Endothelial cell of umbilical vein (primary cell): ENCODE data around the gene APOL5. TPM values are rescaled to one million over a fixed set of nuclear protein-coding genes. Genes with fewer than 3 reads are reported as not detected.

Experiments
- BruUV-seq: library from RNA; stranded (reverse); fragments of 400-500 nt; replicated peaks from 2 replicates; lab custom pipeline; 2021; lab: Mats Ljungman, UMichigan
- CTCF ChIA-PET: fragments of 300-600, 350-600 bp; sonication (Branson Sonifier 250); formaldehyde crosslinking; loops from one replicate; lab custom pipeline; 2021; ENCODE audit warnings: antibody characterized with exemption, inconsistent platforms; lab: Charles Lee
- POLR2A ChIA-PET: fragments of 300-600, 350-600 bp; sonication (Branson Sonifier 250); formaldehyde crosslinking; loops from one replicate; lab custom pipeline; 2021; ENCODE audit warnings: antibody characterized with exemption, inconsistent platforms; lab: Charles Lee
- DNase-seq: peaks from one replicate; pipeline ENCODE4 v3.0.0-alpha.2; 2011; ENCODE audit warnings: low read depth, low spot score
- FAIRE-seq: peaks from 2 replicates; lab custom pipeline; 2011; peaks lifted over from hg19 to GRCh38; lab: Jason Lieb, UNC
- H2AFZ ChIP-seq: 2 replicates; pipeline ENCODE4 v1.6.0; 2012; ENCODE audit warnings: low read depth, low read length, control low read depth, inconsistent platforms
- H3K27ac ChIP-seq: 2 replicates; pipeline ENCODE4 v1.5.1; 2011; ENCODE audit warnings: low read depth, mild to moderate bottlenecking, control low read depth, low read length, moderate library complexity; ENCODE audit not compliant: insufficient read depth
- H3K27me3 ChIP-seq, 2 experiments: 2 replicates each; pipeline versions ENCODE4 v1.6.0 to v1.6.1; 2011; ENCODE audit warnings: low read length in 2 of 2, mixed read lengths in 1 of 2; ENCODE audit not compliant: control insufficient read depth in 2 of 2, insufficient read depth in 2 of 2
- H3K36me3 ChIP-seq, 2 experiments: 2 replicates in 1 of 2; 3 replicates in 1 of 2; pipeline ENCODE4 v1.5.1; 2011; ENCODE audit warnings: low read length in 2 of 2, mild to moderate bottlenecking in 1 of 2, moderate library complexity in 1 of 2; ENCODE audit not compliant: control insufficient read depth in 2 of 2, insufficient read depth in 2 of 2; ENCODE audit errors: extremely low read depth in 1 of 2
- H3K4me1 ChIP-seq: 3 replicates; pipeline ENCODE4 v1.5.1; 2011; ENCODE audit warnings: mild to moderate bottlenecking, low read length; ENCODE audit not compliant: control insufficient read depth, insufficient read depth; ENCODE audit errors: extremely low read depth
- H3K4me2 ChIP-seq: 2 replicates; pipeline ENCODE4 v1.6.1; 2011; ENCODE audit warnings: low read length, control low read depth, mixed read lengths; ENCODE audit not compliant: insufficient read depth
- H3K4me3 ChIP-seq, 3 experiments: fragments of 200-600 bp in 1 of 3; sonication (generic), shearing (Covaris generic) in 1 of 3; replicated peaks in 1 of 3; 2 replicates each; pipeline ENCODE4 v1.5.1; 2011 to 2016; ENCODE audit warnings: control low read depth in 3 of 3, low read length in 3 of 3, mild to moderate bottlenecking in 2 of 3, inconsistent platforms in 1 of 3, low read depth in 1 of 3, moderate library complexity in 1 of 3; ENCODE audit not compliant: insufficient read depth in 1 of 3
- H3K79me2 ChIP-seq: 2 replicates; pipeline ENCODE4 v1.6.0; 2012; ENCODE audit warnings: low read length, inconsistent platforms; ENCODE audit not compliant: control insufficient read depth, insufficient read depth
- H3K9ac ChIP-seq: replicated peaks from 2 replicates; pipeline ENCODE3; 2011; ENCODE audit warnings: low read length, control low read depth; ENCODE audit not compliant: insufficient read depth; ENCODE audit errors: extremely low read depth
- H3K9me1 ChIP-seq: replicated peaks from 3 replicates; pipeline ENCODE4 v1.6.0; 2011; ENCODE audit warnings: mild to moderate bottlenecking, low read length; ENCODE audit not compliant: control insufficient read depth, insufficient read depth; ENCODE audit errors: extremely low read depth
- H3K9me3 ChIP-seq: replicated peaks from 2 replicates; pipeline ENCODE4 v1.5.1; 2012; ENCODE audit warnings: low read length, inconsistent platforms; ENCODE audit not compliant: control insufficient read depth, insufficient read depth
- H4K20me1 ChIP-seq: replicated peaks from 2 replicates; pipeline ENCODE3; 2011; ENCODE audit warnings: mild to moderate bottlenecking, low read length; ENCODE audit not compliant: control insufficient read depth, insufficient read depth; ENCODE audit errors: extremely low read depth
- CTCF ChIP-seq, 2 donors: IDR thresholded peaks; 1 replicate in 1 of 2; 2 replicates in 1 of 2; pipeline ENCODE4 v1.5.1; 2011; ENCODE audit warnings: low read length in 2 of 2, mild to moderate bottlenecking in 2 of 2, moderate library complexity in 2 of 2, control low read depth in 1 of 2, inconsistent platforms in 1 of 2, low read depth in 1 of 2; ENCODE audit not compliant: insufficient read depth in 1 of 2; ENCODE audit errors: extremely low read depth in 1 of 2
- EZH2 ChIP-seq: IDR thresholded peaks from 2 replicates; pipeline ENCODE4 v1.6.1; 2012; ENCODE audit warnings: borderline replicate concordance, low read depth, mild to moderate bottlenecking, moderate library complexity, low read length, inconsistent platforms; ENCODE audit not compliant: severe bottlenecking
- FOS ChIP-seq: IDR thresholded peaks from 2 replicates; pipeline ENCODE4 v1.6.1; 2011; ENCODE audit warnings: mild to moderate bottlenecking, low read length, moderate library complexity, borderline replicate concordance; ENCODE audit not compliant: insufficient read depth
- GATA2 ChIP-seq: IDR thresholded peaks from 2 replicates; pipeline ENCODE4 v1.7.0; 2011; ENCODE audit warnings: low read depth, mild to moderate bottlenecking, moderate library complexity, mixed read lengths, low read length; ENCODE audit not compliant: insufficient read length, insufficient read depth
- JUN ChIP-seq: IDR thresholded peaks from 2 replicates; pipeline ENCODE4 v1.6.1; 2011; ENCODE audit warnings: borderline replicate concordance, low read depth; ENCODE audit not compliant: insufficient read length, insufficient read depth
- MAX ChIP-seq: IDR thresholded peaks from 2 replicates; pipeline ENCODE4 v1.6.1; 2011; ENCODE audit not compliant: insufficient read depth, insufficient read length
- MYC ChIP-seq: IDR thresholded peaks from one replicate; pipeline ENCODE4 v1.6.1; 2011; ENCODE audit warnings: mild to moderate bottlenecking, low read depth, low read length
- POLR2A ChIP-seq: IDR thresholded peaks from 2 replicates; pipeline ENCODE4 v1.6.1; 2012; ENCODE audit warnings: low read depth, mild to moderate bottlenecking, control low read depth, low read length
- POLR2AphosphoS5 ChIP-seq: IDR thresholded peaks from 2 replicates; pipeline ENCODE4 v1.6.1; 2012; ENCODE audit warnings: low read depth, mild to moderate bottlenecking, control low read depth, low read length, moderate library complexity; ENCODE audit not compliant: insufficient read depth
- dilution Hi-C: fragments of 300-500 bp; cut with MboI; formaldehyde crosslinking; loops from one replicate; pipeline ENCODE4 v1.15.0; 2019; ENCODE audit warnings: low sequenced_read_pairs; ENCODE audit not compliant: extremely low pct_ligation_motif_present
- intact Hi-C: fragments of 100-400 bp; cut with micrococcal nuclease; formaldehyde crosslinking; loops from one replicate; pipeline ENCODE4 v1.10.0; 2022
- polyA plus RNA-seq, 4 experiments: library from polyadenylated mRNA; depleted of rRNA in 3 of 4; stranded (reverse) in 3 of 4; unstranded in 1 of 4; fragments of >200 nt; gene quantifications; 2 replicates each; pipeline versions ENCODE4 v1.2.1 to v1.2.3, GENCODE V29; 2011 to 2012; ENCODE audit warnings: missing spikeins in 1 of 4
- total RNA-seq: library from RNA; stranded (reverse); gene quantifications from 2 replicates; pipeline ENCODE4 v1.2.3, GENCODE V29; 2021

APOL5 gene
- total and polyA plus RNA-seq, 2 donors (not counting 3 experiments of a cell fraction or from before 2014, with no cell fraction given), result not detected

GRCh38 chr22:35735542-35735941 is 17.9 kb downstream of the APOL5 start:
- FAIRE-seq, result peak; percentile 18
- Histone ChIP-seq H3K9me1 (no peaks in the 10 kb centered on the region), H3K4me1 (no peaks in the 10 kb centered on the region), H3K4me2 (no peak overlapping the region), H4K20me1 (no peaks in the 10 kb centered on the region), H3K27ac (no peak overlapping the region), H3K27me3 (no peaks in the 10 kb centered on the region), H3K9me3 (no peaks in the 10 kb centered on the region), H3K79me2 (no peaks in the 10 kb centered on the region), H2AFZ (no peak overlapping the region), H3K4me3 (no peak overlapping the region), H3K9ac (no peak overlapping the region), H3K36me3 (peaks cover 5 to 14% of the 10 kb centered on the region in 2 experiments)
- TF ChIP-seq POLR2AphosphoS5 (no peak), CTCF (IDR thresholded peaks at IDR 0.05; ENCODE audit: extremely low read depth in 1 of 2, insufficient read depth in 1 of 2, low read depth in 1 of 2, low read length in 2 of 2) (no peak), MAX (no peak), JUN (no peak), FOS (no peak), GATA2 (no peak), POLR2A (no peak), MYC (no peak), EZH2 (no peak)
- no peak for DNase-seq
- ChIA-PET CTCF (interaction anchor here (0.9 to 1.2 kb wide), 2 partner anchors 51 to 330 kb away, joined by 3 to 5 read pairs; no protein-coding TSS in a partner anchor), POLR2A (no interaction called here)
- dilution Hi-C loops (no loop called here), intact Hi-C loops (loop anchor here (10.0 kb wide), 1 partner anchor 91 kb away; the partner anchor contains the start of gene APOL6)
- BruUV-seq, result no TSS peak
